Progenitor cell of endocrine pancreas (in vitro differentiated cells): ENCODE measurements around the gene DPH7. TPM values are rescaled to one million over a fixed set of nuclear protein-coding genes. Genes with fewer than 3 reads are reported as not detected.
A peak's percentile ranks its signal among the peaks of the same experiment; 100 is the strongest.
"Not testable (repeated sequence)": the region's sequence is repeated elsewhere in the genome, so short reads cannot be mapped to it uniquely, and the experiment has no call there.

Experiments
- DNase-seq: peaks from one replicate; pipeline ENCODE4 v3.0.0; 2021; ENCODE audit warnings: low spot score; ENCODE audit not compliant: unreplicated experiment
- H3K27ac Mint-ChIP-seq: 2 replicates; pipeline ENCODE4 v1.8.0; 2021; ENCODE audit warnings: mild to moderate bottlenecking, moderate library complexity, mixed read lengths
- H3K27me3 Mint-ChIP-seq: 2 replicates; pipeline ENCODE4 v1.8.0; 2021; ENCODE audit warnings: mixed read lengths
- H3K36me3 Mint-ChIP-seq: 2 replicates; pipeline ENCODE4 v1.8.0; 2022; ENCODE audit warnings: mixed read lengths; ENCODE audit not compliant: insufficient read depth
- H3K4me1 Mint-ChIP-seq: 2 replicates; pipeline ENCODE4 v1.8.0; 2021; ENCODE audit warnings: low read depth, mixed read lengths
- H3K4me3 Mint-ChIP-seq: 2 replicates; pipeline ENCODE4 v1.8.0; 2021; ENCODE audit warnings: low read depth, mild to moderate bottlenecking, moderate library complexity, mixed read lengths
- H3K9me3 Mint-ChIP-seq: 2 replicates; pipeline ENCODE4 v1.8.0; 2021; ENCODE audit warnings: low read depth, mixed read lengths
- total RNA-seq: library from RNA; stranded (reverse); gene quantifications from 2 replicates; pipeline ENCODE4 v1.2.1, GENCODE V29; 2021
- TF ChIP-seq, protein P1 (sequence below): fragments of 200-600 bp; sonication (generic); IDR thresholded peaks from one replicate; pipeline ENCODE4 v1.5.0; 2021; ENCODE audit warnings: antibody characterized with exemption, mild to moderate bottlenecking; ENCODE audit not compliant: unreplicated experiment

The DPH7 gene
- total RNA-seq, 1 donor from 2014 or later: 58.8 TPM

DNA sequence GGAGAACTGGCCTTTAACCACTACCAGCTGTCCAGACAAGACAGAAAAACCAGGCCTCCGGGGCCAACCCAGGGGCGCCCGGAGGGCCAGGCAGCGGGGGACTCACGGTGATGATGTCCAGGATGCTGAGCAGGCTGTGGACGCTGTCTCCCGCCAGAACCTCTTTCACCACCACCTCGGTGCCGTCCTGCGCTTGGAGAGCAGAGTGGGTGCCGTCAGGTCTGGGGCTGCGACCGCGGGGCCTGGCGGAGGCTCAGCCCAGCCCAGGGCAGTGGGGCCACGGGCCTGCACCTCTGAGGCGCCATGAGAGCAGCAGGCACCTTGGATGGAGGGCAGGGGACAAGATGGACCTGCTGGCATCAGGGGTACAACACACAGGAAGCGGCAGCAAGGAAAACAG is 38.2 kb downstream of the DPH7 start:
- TF ChIP-seq, protein P1, sequence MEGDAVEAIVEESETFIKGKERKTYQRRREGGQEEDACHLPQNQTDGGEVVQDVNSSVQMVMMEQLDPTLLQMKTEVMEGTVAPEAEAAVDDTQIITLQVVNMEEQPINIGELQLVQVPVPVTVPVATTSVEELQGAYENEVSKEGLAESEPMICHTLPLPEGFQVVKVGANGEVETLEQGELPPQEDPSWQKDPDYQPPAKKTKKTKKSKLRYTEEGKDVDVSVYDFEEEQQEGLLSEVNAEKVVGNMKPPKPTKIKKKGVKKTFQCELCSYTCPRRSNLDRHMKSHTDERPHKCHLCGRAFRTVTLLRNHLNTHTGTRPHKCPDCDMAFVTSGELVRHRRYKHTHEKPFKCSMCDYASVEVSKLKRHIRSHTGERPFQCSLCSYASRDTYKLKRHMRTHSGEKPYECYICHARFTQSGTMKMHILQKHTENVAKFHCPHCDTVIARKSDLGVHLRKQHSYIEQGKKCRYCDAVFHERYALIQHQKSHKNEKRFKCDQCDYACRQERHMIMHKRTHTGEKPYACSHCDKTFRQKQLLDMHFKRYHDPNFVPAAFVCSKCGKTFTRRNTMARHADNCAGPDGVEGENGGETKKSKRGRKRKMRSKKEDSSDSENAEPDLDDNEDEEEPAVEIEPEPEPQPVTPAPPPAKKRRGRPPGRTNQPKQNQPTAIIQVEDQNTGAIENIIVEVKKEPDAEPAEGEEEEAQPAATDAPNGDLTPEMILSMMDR: no peak

GRCh38 chr9:137538058-137538457 is 40.7 kb downstream of the DPH7 start:
- H3K27ac Mint-ChIP-seq: no peak overlapping the region

More for the DNA sequence above, 38.2 kb downstream of the DPH7 start:
- H3K27ac Mint-ChIP-seq: no peak overlapping the region
- no peaks in the 10 kb centered on the region for H3K27me3 Mint-ChIP-seq
- no peaks in the 10 kb centered on the region for H3K4me1 Mint-ChIP-seq
- H3K4me3 Mint-ChIP-seq: no peak overlapping the region
- DNase-seq: no peak
- no peaks in the 10 kb centered on the region for H3K9me3 Mint-ChIP-seq
- no peaks in the 10 kb centered on the region for H3K36me3 Mint-ChIP-seq

GRCh38 chr9:137536594-137537131 is 42.1 kb downstream of the DPH7 start:
- not testable (repeated sequence) for H3K36me3 Mint-ChIP-seq, H3K27ac Mint-ChIP-seq, DNase-seq, H3K4me1 Mint-ChIP-seq, H3K4me3 Mint-ChIP-seq, H3K27me3 Mint-ChIP-seq, H3K9me3 Mint-ChIP-seq

More at GRCh38 chr9:137538058-137538457, 40.7 kb downstream of the DPH7 start:
- peaks cover 7% of the 10 kb centered on the region for H3K4me1 Mint-ChIP-seq
- TF ChIP-seq, protein P1: no peak
- no peak overlapping the region for H3K4me3 Mint-ChIP-seq
- no peak for DNase-seq
- H3K9me3 Mint-ChIP-seq: peaks cover 5% of the 10 kb centered on the region
- no peaks in the 10 kb centered on the region for H3K36me3 Mint-ChIP-seq
- H3K27me3 Mint-ChIP-seq: no peaks in the 10 kb centered on the region

DNA sequence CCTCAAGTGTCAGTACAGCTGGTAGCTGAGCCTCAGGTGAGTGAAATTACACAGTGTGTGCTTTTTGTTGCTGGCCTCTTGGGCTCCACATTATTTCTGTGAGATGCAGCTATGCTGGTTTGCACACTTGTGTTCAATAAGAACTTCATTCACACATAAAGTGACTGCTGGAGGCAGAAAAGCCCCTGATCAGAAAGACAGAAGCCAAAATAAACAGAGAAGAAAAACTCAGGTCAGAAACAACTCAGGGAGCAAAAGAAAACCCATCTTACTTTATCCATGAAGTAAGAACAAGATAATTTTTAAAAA is 43.7 kb downstream of the DPH7 start:
- Mint-ChIP-seq H3K27ac (peak overlapping the region; percentile 73), H3K9me3 (peaks cover 5% of the 10 kb centered on the region), H3K27me3 (no peaks in the 10 kb centered on the region), H3K36me3 (no peaks in the 10 kb centered on the region), H3K4me3 (no peak overlapping the region), H3K4me1 (peaks cover 7% of the 10 kb centered on the region)
- TF ChIP-seq, protein P1: no peak
- no peak for DNase-seq

DNA sequence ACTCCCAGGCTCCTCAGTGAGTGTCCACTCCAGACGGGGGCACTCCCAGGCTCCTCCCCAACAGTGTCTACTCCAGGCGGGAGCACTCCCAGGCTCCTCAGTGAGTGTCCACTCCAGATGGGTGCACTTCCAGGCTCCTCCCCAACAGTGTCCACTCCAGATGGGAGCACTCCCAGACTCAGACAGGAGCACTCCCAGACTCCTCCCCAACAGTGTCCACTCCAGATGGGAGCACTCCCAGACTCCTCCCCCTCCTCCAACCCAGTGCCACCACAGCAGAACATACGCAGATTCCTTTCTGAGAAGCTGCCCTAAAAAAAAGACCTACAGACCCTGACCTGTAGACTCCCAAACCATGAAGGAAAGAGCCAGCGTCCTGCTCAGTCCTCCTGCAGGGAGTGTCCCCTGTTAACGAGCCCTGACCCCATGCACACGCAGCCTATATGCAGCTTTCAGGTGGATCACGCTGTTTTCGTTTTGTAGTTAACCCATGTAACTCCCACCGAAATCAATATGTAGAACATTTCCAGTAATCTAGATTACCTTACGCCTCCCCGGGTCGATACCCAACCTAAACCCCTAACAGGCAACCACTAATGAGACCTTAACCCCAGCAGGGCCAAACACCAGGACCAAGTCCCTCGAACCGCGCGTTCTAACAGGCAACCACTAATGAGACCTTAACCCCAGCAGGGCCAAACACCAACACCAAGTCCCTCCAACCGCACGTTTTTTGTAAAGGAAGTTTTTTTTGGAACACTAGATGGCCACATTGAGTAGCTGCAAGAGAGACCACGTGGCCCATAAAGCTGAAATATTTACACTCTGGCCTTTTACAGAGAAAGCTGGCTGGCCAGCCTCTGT is 44.2 kb downstream of the DPH7 start:
- H3K27ac Mint-ChIP-seq: peak overlapping the region; percentile 73
- DNase-seq: no peak

DNA sequence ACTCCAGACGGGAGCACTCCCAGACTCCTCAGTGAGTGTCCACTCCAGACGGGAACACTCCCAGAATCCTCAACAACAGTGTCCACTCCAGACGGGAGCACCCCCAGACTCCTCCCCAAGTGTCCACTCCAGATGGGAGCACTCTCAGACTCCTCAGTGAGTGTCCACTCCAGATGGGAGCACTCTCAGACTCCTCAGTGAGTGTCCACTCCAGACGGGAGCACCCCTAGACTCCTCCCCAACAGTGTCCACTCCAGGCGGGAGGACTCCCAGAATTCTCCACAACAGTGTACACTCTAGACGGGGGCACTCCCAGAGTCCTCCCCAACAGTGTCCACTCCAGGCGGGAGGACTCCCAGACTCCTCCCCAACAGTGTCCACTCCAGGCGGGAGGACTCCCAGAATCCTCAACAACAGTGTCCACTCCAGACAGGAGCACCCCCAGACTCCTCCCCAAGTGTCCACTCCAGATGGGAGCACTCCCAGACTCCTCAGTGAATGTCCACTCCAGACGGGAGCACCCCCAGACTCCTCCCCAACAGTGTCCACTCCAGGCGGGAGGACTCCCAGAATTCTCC is 45.7 kb downstream of the DPH7 start:
- H3K4me1 Mint-ChIP-seq, H3K36me3 Mint-ChIP-seq, H3K9me3 Mint-ChIP-seq, DNase-seq, H3K27me3 Mint-ChIP-seq, H3K4me3 Mint-ChIP-seq: not testable (repeated sequence)
- H3K27ac Mint-ChIP-seq: peak overlapping the region; percentile 49

More for the DNA sequence above, 44.2 kb downstream of the DPH7 start:
- H3K9me3 Mint-ChIP-seq: peaks cover 5% of the 10 kb centered on the region
- H3K36me3 Mint-ChIP-seq: no peaks in the 10 kb centered on the region
- H3K27me3 Mint-ChIP-seq: no peaks in the 10 kb centered on the region
- TF ChIP-seq, protein P1: peak; percentile 67
- H3K4me3 Mint-ChIP-seq: no peak overlapping the region
- peaks cover 7% of the 10 kb centered on the region for H3K4me1 Mint-ChIP-seq
